Erythroblast (primary cell): ENCODE results near the gene NBDY.
A peak's percentile ranks its signal among the peaks of the same experiment; 100 is the strongest.
"Not testable (repeated sequence)": the region's sequence is repeated elsewhere in the genome, so short reads cannot be mapped to it uniquely, and the experiment has no call there.

Experiments
- DNase-seq, 2 experiments: peaks; one replicate each; lab custom pipeline; 2025; lab: John Stamatoyannopoulos, UW
- GATA1 ChIP-seq: IDR thresholded peaks from 2 replicates; pipeline ENCODE4 v1.6.1; 2011; ENCODE audit warnings: low read depth, mild to moderate bottlenecking, control low read depth, low read length, moderate library complexity
- POLR2A ChIP-seq: IDR thresholded peaks from 2 replicates; pipeline ENCODE4 v1.6.1; 2011; ENCODE audit warnings: mild to moderate bottlenecking, low read length

Gene NBDY

DNA sequence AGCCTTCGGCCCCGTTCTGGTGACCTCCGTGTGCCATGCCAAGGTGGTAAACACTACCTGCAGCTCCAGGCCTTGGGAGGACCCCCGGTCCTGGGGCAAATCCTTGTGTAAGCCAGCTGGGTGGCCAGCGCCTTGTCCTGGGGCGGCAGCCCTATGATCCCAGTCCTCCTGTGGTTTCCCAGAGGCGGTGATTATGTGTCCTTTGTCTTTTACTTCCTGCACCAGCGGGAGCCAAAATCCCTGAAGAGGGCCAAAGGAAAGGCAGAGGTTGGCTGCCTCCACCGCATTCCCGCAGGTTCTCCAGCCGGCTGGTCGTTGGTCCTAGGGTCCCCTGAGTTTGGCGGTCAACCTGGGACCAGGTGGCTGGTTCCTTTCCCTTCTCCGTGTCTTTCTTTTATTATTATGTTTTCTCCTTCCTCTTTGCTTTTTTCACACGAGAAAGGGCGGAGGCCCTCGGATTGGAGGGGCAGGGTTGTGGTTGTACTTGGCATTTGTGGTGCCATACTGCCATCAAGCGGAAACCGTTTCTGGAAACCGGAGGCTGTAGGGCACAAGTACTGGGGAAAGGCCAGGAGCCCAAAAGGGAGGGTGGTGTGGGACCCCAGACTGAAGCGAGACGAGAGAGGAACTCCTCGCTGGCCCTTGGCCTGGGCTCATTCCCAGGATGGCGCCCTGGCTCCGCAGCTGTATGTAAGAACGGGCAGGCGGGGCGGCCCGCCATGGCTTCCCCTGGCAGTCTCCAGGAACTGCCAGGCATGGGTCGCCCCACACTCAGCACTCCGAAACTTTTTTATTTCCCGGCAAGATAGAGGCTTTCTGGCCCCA is 49.3 kb downstream of the NBDY start:
- not testable (repeated sequence) for DNase-seq

DNA sequence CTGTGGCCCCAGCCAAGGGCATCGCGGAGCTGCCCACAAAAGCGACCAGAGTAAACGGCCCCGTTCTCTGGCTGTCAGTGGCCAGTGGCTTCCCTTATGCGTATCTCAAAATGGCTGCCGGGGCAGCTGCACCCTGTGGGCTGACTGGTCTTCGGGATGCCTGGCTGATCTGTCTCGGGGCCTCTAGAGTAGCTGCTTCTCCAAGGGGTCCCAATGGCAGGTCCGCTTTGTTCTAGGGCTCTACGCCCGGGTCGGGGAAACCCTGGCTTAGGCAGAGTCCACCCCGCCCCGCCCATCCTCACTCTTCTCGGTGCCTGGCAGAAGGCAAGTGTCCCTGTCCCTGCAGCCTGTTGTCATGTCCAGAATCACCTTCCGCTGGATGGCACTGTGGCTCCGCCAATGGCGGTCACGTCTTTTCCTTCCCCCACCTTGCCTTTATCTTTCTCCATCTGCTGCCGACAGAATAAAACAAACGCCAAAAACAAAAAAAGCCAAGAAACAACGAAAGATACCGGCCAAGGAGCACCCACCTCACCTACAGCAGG is 50.0 kb downstream of the NBDY start:
- DNase-seq: not testable (repeated sequence)

DNA sequence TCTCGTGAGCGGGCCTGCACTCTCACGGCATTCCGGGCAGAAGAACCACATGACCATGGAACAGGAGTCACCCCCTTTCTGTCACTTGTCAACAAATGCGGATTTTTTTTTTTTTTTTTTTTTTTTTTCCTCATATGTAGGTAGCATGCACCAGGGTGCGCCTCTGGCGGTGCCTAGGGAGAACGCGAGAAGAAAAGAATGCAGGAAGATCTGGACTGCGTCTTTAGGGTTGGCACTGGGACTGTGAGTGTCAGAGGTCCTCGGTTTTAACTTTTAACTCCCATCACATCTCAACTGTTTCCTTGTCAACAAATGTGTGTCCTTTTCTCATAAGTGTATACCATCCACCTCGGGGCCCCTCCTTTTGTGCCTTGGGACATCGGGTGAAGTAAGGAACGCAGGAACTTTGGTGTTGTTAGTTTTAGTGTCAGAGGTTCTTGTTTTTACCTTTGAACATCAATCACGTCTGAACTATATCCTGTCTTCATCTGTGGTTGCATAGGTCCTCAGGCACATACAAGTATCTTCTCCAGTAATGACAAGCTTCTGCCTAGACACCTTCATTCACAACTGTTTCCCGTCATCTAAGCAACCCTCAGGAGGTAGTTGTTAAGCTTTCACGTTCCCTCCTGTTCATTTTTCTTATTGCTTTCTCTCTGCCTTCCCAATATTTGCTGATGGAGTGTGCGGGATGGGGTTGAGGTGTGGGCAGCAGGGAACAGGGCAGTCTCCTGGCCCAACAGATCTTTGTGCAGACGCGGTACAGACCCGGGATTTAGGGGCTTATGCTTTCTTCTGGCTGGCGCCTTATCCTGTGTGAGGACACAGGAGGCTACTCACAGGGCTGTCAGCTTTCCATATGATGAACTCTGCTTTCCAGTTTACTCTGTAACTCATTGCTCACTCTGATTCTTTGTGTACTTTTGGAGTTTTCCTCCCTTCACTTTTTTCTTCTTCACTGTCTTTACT is 51.9 kb downstream of the NBDY start:
- not testable (repeated sequence) for DNase-seq

DNA sequence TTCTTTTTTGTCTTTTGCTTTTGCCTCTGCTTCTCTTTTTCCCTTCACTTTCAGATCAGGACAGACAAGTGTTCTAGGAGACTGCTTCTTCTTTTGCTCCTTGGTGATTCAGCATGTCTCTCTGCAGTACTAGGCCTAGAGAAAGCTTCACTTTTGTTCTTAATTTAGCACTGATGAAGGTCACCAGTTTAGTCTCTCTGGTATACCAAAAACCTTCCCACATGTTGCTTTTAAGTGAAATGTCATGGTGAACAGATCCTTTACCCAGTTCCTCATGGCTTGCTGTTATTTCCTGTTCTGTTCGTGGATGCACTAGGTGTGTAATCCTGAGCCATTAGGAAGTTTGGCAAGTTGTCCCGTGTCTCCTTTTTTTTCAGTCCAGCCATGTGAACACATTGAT is 53.3 kb downstream of the NBDY start:
- no peak for DNase-seq
- TF ChIP-seq POLR2A (no peak), GATA1 (no peak)

DNA sequence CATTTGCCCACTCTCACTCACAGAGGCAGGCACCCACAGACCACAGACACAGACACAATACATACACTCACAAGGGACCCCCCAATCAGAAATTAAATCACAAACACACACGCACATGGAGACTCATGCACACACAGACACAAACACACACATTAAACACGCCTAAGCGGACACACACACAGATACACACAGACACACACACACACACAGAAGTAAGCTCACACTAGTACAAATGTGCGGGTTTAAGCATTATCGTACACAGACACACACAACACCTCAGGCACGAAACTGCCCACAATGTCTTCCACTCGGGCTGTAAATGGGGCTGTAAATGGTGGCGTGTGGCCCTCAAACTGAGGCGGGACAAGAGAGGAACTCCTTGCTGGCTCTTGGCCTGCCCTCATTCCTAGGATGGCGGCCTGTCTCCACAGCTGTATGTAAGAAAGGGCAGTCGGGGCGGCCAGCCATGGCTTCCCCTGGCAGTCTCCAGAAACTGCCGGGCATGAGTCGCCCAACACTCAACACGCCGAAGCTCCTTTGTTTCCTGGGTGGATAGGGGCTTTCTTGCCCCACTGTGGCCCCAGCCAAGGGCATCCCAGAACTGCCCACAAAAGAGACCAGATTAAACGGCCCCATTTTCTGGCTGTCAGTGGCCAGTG is 53.9 kb downstream of the NBDY start:
- DNase-seq: no peak
- no peak for TF ChIP-seq GATA1
- no peak for TF ChIP-seq POLR2A

DNA sequence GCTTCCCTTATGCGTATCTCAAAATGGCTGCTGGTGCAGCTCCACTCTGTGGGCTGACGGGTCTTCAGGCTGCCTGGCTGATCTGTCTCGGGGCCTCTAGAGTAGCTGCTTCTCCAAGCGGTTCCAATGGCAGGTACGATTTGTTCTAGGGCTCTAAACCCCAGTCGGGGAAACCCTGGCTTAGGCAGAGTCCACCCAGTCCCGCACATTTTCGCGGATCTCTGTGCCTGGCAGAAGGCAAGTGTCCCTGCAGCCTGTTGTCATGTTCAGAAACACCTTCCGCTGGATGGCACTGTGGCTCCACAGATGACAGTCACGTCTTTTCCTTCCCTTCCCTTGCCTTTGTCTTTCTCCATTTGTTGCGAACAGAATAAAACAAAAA is 54.4 kb downstream of the NBDY start:
- peak in 1 of 2 experiments; percentile 0 for DNase-seq
- TF ChIP-seq POLR2A (no peak), GATA1 (no peak)

DNA sequence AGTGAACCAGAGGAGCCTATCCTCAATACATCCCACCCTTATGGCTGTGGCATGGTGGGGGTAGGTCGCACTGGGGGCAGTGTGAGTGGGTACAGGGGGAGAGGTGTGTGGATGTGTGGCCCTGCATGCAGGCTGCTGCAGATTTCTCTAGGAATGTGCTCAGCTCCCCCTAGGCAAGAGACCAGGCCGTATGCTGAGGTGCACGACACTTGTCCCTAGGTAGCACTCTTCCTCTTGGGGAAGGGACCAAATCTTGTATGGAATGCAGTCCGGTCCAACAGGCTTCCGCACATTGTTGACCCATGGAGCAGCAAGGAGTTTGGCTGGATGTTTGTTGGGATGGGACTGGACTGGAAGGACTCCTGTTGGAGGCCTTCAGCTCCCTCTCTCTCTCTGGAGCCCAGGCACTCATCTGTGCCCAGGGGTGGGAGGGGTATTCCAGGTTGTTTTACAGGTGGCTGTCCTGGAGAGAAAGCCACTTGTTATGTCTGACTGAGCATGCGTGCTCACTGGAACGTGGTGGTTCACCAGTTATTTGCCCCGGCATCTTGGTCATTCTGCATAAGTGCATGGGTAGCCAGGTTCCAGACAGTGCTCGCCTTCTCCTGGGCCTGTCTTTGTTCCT is 55.1 kb downstream of the NBDY start:
- DNase-seq: no peak
- TF ChIP-seq POLR2A: no peak
- TF ChIP-seq GATA1: no peak

DNA sequence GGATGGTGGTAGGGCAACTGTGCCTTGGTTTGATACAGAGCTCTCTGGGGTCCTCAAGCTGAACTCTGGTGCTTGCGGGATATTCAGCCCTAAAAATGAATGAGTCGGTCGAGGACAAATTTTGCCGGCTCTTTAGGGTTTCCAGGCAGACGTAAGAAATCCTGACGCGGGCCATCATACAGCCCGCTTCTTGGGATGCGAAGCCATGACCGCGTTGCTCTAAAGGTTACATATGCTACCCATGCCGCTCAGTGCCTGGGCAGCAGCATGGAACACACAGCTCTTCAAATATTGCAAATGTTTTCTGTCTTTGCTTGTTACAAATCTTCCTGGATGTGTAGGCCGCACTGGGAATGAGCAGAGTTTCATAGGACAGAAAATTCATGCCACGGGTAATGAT is 55.6 kb downstream of the NBDY start:
- no peak for DNase-seq
- TF ChIP-seq POLR2A (no peak), GATA1 (no peak)

DNA sequence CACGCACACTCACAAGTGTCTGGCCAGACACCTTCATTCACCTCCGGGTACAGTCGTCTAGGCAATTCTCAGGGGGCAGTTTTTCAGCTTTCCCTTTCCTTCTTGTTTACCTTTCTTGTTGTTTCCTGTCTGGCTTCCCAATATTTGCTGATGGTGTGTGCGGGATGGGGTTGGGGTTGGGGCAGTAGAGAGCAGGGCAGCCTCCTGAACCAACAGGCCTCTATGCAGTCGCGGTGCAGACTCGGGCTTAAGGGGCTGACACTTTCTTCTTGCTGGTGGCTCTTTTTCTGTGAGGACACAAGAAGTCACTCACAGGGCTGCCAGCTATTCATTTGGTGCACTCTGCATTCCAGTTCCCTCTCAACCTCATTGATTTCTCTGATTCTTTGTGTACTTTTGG is 56.4 kb downstream of the NBDY start:
- TF ChIP-seq POLR2A: no peak
- no peak for TF ChIP-seq GATA1
- DNase-seq: no peak

DNA sequence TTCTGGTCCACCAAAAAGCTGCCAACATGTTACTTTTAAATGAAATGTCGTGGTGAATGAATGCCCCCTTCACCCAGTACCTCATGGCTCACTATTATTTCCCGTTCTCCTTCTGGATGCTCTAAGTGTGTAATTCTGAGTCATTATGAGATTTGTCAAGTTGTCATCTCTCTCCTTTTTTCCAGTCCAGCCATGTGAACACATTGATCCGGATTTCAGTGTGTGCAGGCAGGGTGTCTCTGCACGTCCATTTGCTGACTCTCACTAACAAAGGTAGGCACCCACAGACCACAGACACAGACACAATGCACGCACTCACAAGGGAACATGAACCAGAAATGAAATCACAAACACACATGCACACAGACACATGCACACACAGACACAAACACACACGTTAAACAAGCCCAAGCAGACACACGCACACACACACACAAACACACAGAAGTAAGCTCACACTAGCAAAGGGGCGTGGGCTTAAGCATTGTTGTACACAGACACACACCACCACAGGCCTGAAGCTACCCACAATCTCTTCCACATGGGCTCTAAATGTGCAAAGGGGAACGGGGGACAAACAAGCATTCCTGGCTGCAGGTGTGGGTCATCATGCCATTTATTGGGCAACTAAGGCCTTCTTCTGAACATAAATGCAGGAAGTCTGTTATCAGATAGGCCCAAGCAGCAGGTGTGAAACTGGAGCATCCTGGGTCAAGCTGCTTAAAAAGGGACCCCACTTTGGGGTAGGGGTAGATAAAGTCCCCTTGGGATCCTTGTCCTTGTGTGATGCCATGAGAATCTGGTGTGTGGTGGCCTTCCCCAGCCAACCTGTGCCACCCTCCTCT is 58.1 kb downstream of the NBDY start:
- DNase-seq: no peak
- TF ChIP-seq GATA1: no peak
- no peak for TF ChIP-seq POLR2A

DNA sequence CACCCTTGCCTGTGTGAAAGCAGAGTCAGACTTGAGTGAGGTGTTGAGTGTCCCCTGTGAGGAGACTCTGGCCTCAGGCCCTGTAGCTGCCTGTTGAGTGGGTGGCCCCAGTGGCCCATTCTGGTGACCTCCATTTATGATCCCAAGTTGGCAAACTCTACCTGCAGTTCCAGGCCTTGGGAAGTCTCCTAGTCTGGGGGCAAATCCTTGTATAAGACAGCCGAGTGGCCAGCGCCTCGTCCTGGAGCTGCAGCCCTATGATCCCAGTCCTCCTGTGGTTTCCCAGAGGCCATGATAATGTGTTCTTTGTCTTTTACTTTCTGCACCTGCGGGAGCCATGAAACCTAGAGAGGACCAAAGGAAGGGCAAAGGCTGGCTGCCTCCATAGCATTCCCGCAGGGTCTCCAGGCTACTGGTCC is 58.7 kb downstream of the NBDY start:
- DNase-seq: no peak
- TF ChIP-seq GATA1: no peak
- TF ChIP-seq POLR2A: no peak

DNA sequence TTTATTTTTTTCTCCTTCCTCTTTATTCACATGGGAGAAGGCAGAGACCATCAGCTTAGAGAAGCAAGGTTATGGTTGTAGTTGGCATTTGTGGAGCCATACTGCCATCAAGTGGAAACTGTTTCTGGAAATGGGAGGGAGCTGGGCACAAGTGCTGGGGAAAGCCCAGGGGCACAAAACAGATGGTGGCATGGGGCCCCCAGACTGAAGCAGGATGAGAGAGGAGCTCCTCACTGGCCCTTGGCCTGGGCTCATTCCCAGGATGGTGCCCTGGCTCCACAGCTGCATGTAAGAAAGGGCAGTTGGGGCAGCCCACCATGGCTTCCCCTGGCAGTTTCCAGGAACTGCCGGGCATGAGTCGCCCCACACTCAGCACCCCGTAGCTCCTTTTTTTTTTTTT is 59.2 kb downstream of the NBDY start:
- DNase-seq: peak in 1 of 2 experiments; percentile 0
- TF ChIP-seq POLR2A (no peak), GATA1 (no peak)

DNA sequence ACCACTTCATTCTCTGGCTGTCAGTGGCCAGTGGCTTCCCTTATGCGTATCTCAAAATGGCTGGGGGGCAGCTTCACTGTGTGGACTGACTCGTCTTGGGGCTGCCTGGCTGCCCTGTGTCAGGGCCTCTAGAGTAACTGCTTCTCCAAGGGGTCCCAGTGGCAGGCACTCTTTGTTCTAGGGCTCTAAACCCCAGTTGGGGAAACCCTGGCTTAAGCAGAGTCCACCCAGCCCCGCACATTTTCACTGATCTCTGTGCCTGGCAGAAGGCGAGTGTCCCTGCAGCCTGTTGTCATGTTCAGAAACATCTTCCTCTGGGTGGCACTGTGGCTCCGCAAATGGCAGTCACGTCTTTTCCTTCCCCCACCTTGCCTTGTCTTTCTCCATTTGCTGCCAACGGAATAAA is 59.7 kb downstream of the NBDY start:
- no peak for TF ChIP-seq GATA1
- TF ChIP-seq POLR2A: no peak
- DNase-seq: peak; percentile 31 to 54
